GM18498 (cell line): ENCODE results near the gene MYO1D.
A peak's percentile ranks its signal among the peaks of the same experiment; 100 is the strongest.

Experiments used
- ATAC-seq: cut with Tn5 transposase; IDR thresholded peaks from one replicate; pipeline ENCODE4 v1.9.1; 2021; ENCODE audit warnings: mild to moderate bottlenecking, moderate library complexity; ENCODE audit not compliant: unreplicated experiment

The MYO1D gene

DNA sequence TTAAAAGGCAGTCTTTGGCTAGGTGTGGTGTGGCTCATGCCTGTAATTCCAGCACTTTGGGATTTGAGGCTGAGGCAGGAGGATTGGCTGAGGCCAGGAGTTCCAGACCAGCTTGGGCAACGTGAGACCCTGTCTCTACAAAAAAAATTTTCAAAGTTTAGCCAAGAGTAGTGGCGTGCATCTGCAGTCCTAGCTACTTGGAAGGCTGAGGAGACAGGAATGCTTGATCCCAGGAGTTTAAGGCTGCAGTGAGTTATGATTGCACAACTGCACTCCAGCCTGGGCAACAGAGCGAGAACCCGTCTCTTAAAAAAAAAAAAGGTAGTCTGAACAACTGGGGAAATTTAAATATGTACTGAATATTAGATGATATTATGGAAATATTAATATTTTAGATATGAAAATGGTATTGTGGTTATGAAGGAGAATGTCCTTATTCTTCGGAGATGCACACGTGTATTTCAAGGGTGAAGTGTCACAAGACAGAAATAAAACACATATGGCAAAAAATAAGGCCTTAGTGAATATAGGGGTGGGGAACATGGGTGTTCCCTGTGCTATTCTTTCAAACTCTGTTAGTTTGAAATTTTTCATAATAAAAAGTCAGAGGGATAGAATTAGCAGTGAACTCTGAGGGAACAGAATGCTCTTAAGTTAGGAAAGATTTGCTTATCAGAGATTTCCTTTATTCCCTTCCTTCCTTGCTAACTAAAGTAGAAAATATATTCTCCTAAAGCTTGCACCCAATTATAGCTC is 245.4 kb downstream of the MYO1D start:
- no peak for ATAC-seq

DNA sequence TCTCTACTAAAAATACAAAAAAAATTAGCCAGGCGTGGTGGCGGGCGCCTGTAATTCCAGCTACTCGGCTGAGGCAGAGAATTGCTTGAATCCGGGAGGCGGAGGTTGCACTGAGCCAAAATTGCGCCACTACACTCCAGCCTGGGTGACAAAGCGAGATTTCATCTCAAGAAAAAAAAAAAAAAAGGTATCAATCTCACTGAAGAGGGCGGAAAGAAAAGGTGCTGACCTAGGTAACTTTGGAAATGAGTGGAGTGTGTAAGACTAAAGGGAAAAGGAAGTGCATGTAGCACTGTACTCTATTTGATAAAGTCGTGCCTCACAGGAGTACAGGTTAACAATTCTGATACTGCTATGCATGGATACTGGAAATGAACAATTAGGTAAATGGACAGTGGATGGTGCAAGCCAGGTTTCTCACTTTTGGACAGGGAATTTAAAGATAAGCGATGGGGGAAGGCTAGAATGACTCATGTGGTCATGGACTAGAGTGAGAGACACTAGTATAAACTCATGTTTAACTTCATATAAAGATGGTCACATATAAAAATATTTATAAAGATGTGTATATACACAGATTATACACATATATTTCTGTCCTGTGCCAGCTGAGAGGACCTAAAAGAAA is 247.2 kb downstream of the MYO1D start:
- no peak for ATAC-seq

DNA sequence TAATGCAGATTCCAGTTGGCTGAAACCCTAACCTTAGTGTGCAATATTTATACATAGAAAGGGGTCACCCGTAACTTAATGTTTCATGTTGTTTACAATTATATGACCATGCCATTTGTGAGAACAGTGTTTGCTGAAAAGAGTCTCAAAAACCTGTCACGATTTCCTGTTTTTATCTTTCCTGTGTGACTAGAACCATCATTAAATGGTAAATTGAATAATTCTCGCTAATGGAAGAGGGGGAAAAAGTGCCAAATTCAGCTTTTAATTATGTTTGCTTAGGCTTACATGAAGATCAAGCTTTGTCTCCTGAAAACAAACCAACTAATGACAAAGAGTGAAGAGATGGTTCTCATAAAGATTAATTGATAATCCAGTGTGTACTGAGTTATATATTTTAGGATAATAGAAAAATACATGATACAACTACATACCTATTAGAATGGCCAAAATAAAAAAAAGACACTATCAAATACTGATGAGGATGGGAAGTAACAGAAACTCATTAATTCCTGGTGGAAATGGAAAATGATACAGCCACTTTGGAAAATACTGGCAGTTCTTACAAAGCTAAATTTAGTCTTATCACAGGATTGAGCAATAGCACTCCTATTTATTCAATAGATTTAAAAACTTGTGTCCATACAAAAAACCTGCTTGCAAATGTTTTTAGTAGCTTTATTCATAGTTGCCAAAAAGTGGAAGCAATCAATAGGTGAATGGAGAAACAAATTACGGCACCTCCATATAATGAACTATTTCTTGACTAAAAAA is 248.5 kb downstream of the MYO1D start:
- no peak for ATAC-seq

GRCh38 chr17:32627239-32627996 is 249.5 kb downstream of the MYO1D start:
- no peak for ATAC-seq

GRCh38 chr17:32626379-32626791 is 250.5 kb downstream of the MYO1D start:
- ATAC-seq, result no peak

GRCh38 chr17:32625971-32626370 is 251.0 kb downstream of the MYO1D start:
- ATAC-seq, result no peak

DNA sequence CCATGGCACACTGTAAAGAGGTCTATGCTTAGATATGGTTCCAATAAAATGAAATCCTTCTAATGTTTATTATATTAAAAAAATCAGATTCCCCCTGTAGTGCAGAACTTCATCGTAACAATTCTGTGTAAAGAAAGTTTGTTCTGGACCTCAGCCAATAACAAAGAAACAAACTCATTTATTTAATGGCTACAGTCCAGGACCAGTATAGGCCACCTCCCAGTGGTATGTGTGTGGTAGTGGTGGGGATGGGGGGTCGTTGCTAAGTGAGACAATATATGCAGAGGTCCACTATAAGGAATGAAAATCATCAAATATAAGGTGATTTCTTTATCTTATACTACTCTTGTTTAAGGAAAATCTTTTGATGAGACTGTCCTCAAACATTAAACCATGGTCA is 253.7 kb downstream of the MYO1D start:
- ATAC-seq, result no peak

DNA sequence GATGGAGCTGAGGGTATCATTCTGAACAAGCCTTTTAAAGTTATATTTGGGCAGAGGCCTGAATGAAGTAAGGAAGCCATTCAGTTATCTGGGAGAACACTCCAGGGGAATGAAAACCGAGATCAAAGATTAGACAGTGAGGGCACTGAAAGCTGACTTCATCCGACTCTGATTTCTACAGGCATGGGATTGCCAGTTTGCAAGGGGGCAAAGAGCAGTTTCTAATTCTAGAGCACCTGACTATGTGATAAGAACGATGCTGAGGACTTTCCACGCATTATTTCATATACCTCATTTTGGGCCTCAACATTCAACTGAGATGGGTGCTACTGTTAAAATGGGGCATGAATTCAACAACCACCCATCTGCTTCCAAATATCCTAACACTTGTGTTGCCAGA is 254.4 kb downstream of the MYO1D start:
- no peak for ATAC-seq

DNA sequence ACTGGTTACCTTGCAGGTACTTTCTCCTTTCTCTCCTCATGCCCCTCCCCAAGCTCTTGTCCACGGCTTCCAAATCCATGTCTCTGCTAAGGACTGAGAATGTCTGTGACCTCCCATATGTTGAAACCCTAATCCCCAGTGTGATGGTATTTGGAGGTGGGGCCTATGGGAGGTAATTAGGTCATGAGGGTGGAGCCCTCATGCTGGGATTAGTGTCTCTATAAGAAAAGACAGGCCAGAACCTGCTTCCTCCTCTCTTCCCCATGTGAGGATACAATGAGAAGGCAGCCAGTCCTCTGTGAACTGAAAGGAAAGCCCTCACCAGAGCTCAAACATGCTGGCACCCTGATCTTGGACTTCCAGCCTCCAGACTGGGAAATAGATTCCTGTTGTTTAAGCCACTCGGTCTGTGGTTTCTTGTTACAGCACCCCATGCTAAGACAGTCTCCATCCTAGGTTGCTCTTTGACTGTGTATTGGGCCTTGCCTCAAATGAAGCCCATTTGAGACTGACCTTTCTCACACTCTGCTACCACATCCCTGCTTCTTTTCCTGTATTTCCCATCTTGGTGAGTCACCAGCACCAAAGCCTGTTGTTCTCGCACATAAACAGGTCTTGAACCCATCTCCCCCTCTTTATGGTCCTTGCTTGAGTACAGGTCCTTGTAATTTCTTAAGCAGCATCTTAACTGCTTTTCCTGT is 255.2 kb downstream of the MYO1D start:
- no peak for ATAC-seq

GRCh38 chr17:32615326-32615725 is 261.6 kb downstream of the MYO1D start:
- ATAC-seq, result no peak

DNA sequence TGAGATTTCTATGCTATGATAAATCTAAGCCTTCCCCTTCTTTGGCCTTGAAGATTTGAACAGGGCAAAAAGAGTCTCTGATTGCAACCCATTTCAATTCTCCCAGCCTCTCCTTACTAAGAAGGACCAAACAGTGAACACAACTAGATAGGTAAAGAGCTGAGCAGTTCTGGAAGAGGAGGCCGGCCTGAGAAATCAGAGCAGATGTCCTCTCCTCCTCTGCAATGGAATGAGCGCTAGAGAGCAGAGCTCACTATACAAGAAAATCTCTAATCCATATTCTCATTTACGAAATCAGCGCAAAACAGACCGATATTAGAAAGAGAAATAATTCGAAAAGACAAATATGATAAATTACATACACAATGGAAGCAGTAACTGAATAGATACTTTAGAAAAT is 266.0 kb downstream of the MYO1D start:
- ATAC-seq, result no peak

- ATAC-seq, result no peak
These were observed 266.9 kb downstream of the MYO1D start for GRCh38 chr17:32609884-32610650.

DNA sequence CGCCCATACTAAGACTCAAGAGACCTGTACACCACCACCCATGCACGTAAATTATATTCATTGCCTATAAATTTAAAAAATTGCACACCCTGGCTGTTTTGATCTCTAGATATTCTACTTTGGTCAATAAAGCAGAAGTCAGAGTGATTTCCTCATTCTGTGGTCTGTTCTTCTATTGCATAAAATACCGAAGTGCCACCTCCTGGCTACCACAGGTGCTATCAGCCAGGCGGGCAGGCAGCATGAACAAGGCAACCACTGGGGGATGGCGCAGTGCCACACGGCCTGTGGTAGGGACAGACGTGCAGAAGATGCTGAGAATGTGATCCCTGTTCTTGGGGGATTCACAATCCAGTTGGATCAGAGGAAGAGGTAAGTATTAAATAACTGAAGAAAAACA is 267.8 kb downstream of the MYO1D start:
- ATAC-seq, result peak; percentile 84

GRCh38 chr17:32608267-32608666 is 268.7 kb downstream of the MYO1D start:
- no peak for ATAC-seq

DNA sequence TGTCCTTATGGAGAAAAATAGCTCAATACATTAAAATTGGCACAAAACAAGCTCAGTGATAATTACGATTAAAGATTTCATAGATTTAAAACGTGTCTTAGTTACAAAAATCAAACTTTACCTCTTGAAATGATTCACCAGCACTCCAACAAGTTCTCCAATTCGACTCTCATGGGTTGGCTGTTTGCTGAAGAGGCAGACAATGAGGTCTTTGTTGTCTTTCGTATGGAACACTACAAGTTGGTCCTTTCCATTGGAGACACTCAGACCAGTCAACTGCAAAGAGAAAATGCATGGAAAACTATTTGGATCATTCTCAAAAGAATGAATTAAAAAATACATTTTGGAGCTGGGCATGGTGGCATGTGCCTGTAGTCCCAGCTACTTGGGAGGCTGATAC is 272.0 kb downstream of the MYO1D start:
- ATAC-seq, result no peak

GRCh38 chr17:32602396-32602795 is 274.5 kb downstream of the MYO1D start:
- ATAC-seq, result no peak

GRCh38 chr17:32601866-32602265 is 275.1 kb downstream of the MYO1D start:
- ATAC-seq, result no peak

DNA sequence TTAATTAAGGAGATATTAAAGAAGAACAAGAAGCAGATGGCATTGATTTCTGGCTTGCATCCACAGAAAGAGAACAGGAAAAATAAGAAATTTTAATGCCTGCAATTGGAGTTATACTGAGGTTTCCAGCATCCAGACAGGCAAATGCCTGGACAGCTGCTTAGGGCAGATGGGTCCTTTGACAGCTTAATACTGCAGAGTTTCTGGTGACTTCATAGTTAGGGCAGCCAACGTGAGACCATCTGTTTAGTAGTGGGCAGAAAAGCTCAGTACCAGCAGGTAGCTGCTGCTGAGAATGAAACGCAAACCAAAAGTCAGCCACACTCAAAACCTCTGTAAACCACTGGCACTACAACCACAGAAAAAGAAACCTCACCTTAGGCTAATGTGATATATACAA is 280.3 kb downstream of the MYO1D start:
- peak; percentile 90 for ATAC-seq

DNA sequence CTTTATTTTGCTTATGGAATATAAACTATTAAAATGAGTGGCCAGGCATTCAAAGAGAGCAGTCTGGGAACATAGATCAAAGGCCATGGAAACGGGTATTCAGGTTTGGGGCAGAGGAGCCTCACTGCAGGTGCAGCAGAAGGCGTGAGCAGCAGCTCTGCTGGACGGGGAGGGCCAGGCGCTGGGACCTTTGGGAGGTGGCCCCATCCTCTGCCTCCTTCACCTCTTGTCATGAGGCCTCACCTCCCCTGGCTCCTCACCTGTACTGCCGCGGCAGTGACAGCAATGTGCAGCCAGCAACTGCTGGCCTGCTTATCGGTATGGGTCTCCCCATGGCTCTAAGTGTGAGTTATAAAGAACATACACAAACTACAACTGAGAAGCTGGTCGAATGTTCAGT is 280.7 kb downstream of the MYO1D start:
- ATAC-seq, result no peak

DNA sequence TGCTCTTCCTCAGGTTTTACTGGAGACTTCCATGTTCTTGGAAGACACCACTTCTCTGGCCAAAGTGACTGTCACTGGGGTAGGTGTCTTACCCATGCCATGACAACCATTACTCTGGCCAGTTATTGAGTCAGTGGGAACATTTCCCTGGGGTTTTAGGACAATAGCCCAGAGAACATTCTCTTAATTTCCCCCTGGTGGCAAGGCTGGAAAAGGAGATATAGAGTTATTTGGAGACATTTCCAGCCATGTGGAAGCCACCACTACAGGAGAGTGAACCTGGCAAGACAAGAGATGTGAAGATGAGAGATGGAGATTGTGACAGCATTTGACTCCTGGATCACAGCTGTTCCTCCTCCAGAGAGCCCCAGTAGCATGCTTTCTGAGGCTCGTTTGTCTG is 283.9 kb downstream of the MYO1D start:
- no peak for ATAC-seq
